ENCODE measurements around the gene ESD. TPM values are rescaled to one million over a fixed set of nuclear protein-coding genes. Genes with fewer than 3 reads are reported as not detected.

Gene ESD
- total RNA-seq, 1 experiment from 2014 or later = 78.8 TPM

DNA sequence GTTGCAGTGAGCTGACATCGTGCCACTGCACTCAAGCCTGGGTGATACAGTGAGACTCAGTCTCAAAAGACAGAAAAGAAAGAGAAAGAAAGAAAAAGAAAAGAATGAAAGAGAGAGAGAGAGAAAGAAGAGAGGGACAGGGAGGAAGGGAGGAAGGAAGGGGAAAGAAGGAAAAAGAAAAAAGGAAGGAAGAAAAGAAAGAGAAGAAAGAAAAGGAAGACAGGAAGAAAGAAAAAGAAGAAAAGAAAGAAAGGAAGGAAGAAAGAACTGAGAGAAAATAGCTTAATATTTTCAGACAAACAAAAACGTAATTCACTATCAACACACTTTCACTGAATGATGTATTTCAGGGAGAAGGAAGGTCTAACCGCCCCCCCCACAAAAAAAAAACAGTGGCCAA is 39.3 kb downstream of the ESD start:
- Histone ChIP-seq H3K79me2 (ENCODE audit: insufficient read depth, low read length) (no peaks in the 10 kb centered on the region), H2BK20ac (ENCODE audit: low read depth, low read length, poor library complexity, severe bottlenecking) (no peak overlapping the region), H3K79me1 (ENCODE audit: insufficient read depth, low read depth, low read length, poor library complexity, severe bottlenecking) (no peaks in the 10 kb centered on the region), H2BK15ac (ENCODE audit: low read depth, low read length) (no peak overlapping the region), H4K20me1 (ENCODE audit: control insufficient read depth, insufficient read depth, insufficient read length) (no peaks in the 10 kb centered on the region), H3K27me3 (ENCODE audit: insufficient read depth, low read length) (no peaks in the 10 kb centered on the region), H2BK120ac (ENCODE audit: low read depth, low read length, poor library complexity, severe bottlenecking) (no peak overlapping the region), H3K4me1 (ENCODE audit: insufficient read depth, low read length) (no peaks in the 10 kb centered on the region; the same call in 1 of the 2 replicates), H4K5ac (ENCODE audit: insufficient read length, low read depth, low read length) (no peak overlapping the region), H3K4me2 (ENCODE audit: insufficient read depth, insufficient read length, low read length) (no peak overlapping the region), H3K56ac (ENCODE audit: insufficient read length, low read depth, low read length) (no peak overlapping the region), H3K23me2 (ENCODE audit: insufficient read length, low read depth, low read length, poor library complexity, severe bottlenecking) (peaks cover 2% of the 10 kb centered on the region), H3K18ac (ENCODE audit: insufficient read length, low read depth, low read length) (no peak overlapping the region), H3K14ac (ENCODE audit: insufficient read depth, low read length) (no peak overlapping the region), H2AK5ac (ENCODE audit: insufficient read length, low read length) (no peak overlapping the region), H4K91ac (ENCODE audit: insufficient read length, low read depth, low read length) (no peak overlapping the region), H3K27ac (ENCODE audit: insufficient read length, low read depth, low read length) (no peak overlapping the region), H2BK5ac (ENCODE audit: insufficient read length, low read length) (no peak overlapping the region), H3K9ac (ENCODE audit: extremely low read depth, insufficient read length, low read length) (no peak overlapping the region), H2AFZ (ENCODE audit: low read length) (no peak overlapping the region), H2BK12ac (ENCODE audit: insufficient read length, low read depth, low read length) (no peak overlapping the region), H4K8ac (replicated peaks; ENCODE audit: insufficient read length, low read depth, low read length) (no peak overlapping the region), H3K4ac (ENCODE audit: low read depth, low read length) (no peak overlapping the region), H3K9me3 (ENCODE audit: control insufficient read depth, low read depth, low read length) (no peaks in the 10 kb centered on the region), H3K23ac (ENCODE audit: insufficient read length, low read depth, low read length) (no peak overlapping the region), H3T11ph (ENCODE audit: low read length) (no peak overlapping the region)
- Mint-ChIP-seq H3K4me3 (no peak overlapping the region), H3K27me3 (ENCODE audit: low read depth) (no peaks in the 10 kb centered on the region), H3K4me1 (peaks cover 5 to 7% of the 10 kb centered on the region in 2 experiments), H3K27ac (no peak overlapping the region), H3K36me3 (ENCODE audit: insufficient read depth in 1 of 3, low read depth in 3 of 3) (no peaks in the 10 kb centered on the region), H3K9me3 (no peaks in the 10 kb centered on the region)
- no CpG with 5 or more reads among the region's 3 CpGs for WGBS (ENCODE audit: extremely low coverage, insufficient read length, low lambda C conversion rate)
- TF ChIP-seq, protein P1, sequence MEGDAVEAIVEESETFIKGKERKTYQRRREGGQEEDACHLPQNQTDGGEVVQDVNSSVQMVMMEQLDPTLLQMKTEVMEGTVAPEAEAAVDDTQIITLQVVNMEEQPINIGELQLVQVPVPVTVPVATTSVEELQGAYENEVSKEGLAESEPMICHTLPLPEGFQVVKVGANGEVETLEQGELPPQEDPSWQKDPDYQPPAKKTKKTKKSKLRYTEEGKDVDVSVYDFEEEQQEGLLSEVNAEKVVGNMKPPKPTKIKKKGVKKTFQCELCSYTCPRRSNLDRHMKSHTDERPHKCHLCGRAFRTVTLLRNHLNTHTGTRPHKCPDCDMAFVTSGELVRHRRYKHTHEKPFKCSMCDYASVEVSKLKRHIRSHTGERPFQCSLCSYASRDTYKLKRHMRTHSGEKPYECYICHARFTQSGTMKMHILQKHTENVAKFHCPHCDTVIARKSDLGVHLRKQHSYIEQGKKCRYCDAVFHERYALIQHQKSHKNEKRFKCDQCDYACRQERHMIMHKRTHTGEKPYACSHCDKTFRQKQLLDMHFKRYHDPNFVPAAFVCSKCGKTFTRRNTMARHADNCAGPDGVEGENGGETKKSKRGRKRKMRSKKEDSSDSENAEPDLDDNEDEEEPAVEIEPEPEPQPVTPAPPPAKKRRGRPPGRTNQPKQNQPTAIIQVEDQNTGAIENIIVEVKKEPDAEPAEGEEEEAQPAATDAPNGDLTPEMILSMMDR (conservative IDR thresholded peaks at IDR 0.05) = no peak
- DNase-seq = no peak
